Measurements from ENCODE around the gene GUCY1A1.

GRCh38 chr4:155777971-155778735 lies 111.5 kb downstream of the GUCY1A1 start:
- TF ChIP-seq EZH2phosphoT487 (IDR thresholded peaks at IDR 0.05; ENCODE audit: insufficient read depth, low read depth), result no peak
- no peak for TF ChIP-seq EZH2 (IDR thresholded peaks at IDR 0.05; ENCODE audit: insufficient read depth, poor library complexity, severe bottlenecking)

All from GM23248 (cell line).